GM23338 (cell line): ENCODE data around the gene BACE2. TPM values are rescaled to one million over a fixed set of nuclear protein-coding genes. Genes with fewer than 3 reads are reported as not detected.

Source experiments
- ATAC-seq: fragments of 200-7000 bp; cut with Tn5 transposase; 3 replicates; pipeline ENCODE4 v1.9.1; 2020
- DNase-seq: peaks from one replicate; pipeline ENCODE4 v3.0.0-alpha.2; 2015; ENCODE audit warnings: low spot score
- H2AFZ ChIP-seq: fragments of 200-600 bp; sonication (generic); 2 replicates; pipeline ENCODE4 v1.8.0; 2016; ENCODE audit warnings: antibody characterized with exemption, mild to moderate bottlenecking, moderate library complexity
- H3F3A ChIP-seq: fragments of 200-600 bp; sonication (generic); replicated peaks from 2 replicates; pipeline ENCODE4 v1.8.0; 2017; ENCODE audit warnings: antibody characterized with exemption, mixed run types, low read depth
- H3K27ac ChIP-seq: fragments of 200-600 bp; sonication (generic); 2 replicates; pipeline ENCODE4 v1.6.1; 2016; ENCODE audit warnings: low read depth
- H3K27me3 ChIP-seq: fragments of 200-600 bp; sonication (generic); 2 replicates; pipeline ENCODE4 v1.8.0; 2016; ENCODE audit warnings: mild to moderate bottlenecking, mixed run types, moderate library complexity; ENCODE audit not compliant: insufficient read depth
- H3K36me3 ChIP-seq: fragments of 200-600 bp; sonication (generic); 2 replicates; pipeline ENCODE4 v1.8.0; 2016; ENCODE audit warnings: mild to moderate bottlenecking; ENCODE audit not compliant: insufficient read depth
- H3K4me1 ChIP-seq: fragments of 200-600 bp; sonication (generic); 2 replicates; pipeline ENCODE4 v1.8.0; 2016; ENCODE audit warnings: mild to moderate bottlenecking, moderate library complexity; ENCODE audit not compliant: insufficient read depth
- H3K4me2 ChIP-seq: fragments of 200-600 bp; sonication (generic); 2 replicates; pipeline ENCODE4 v1.7.1; 2017; ENCODE audit warnings: mixed run types
- H3K4me3 ChIP-seq: fragments of 200-600 bp; sonication (generic); 2 replicates; pipeline ENCODE4 v1.6.1; 2016; ENCODE audit warnings: mixed run types
- H3K79me2 ChIP-seq: fragments of 200-600 bp; sonication (generic); replicated peaks from 2 replicates; pipeline ENCODE4 v1.8.0; 2017; ENCODE audit warnings: mild to moderate bottlenecking; ENCODE audit not compliant: insufficient read depth
- H3K9me2 ChIP-seq: fragments of 200-600 bp; sonication (generic); 2 replicates; pipeline ENCODE4 v1.8.0; 2017; ENCODE audit not compliant: insufficient read depth
- H4K20me1 ChIP-seq: fragments of 200-600 bp; sonication (generic); replicated peaks from 2 replicates; pipeline ENCODE4 v1.8.0; 2017; ENCODE audit warnings: mild to moderate bottlenecking; ENCODE audit not compliant: insufficient read depth
- H3K27ac Mint-ChIP-seq: 2 replicates; pipeline ENCODE4 v1.8.0; 2020; ENCODE audit warnings: inconsistent platforms, mild to moderate bottlenecking, moderate library complexity, mixed read lengths
- H3K27me3 Mint-ChIP-seq: 3 replicates; pipeline ENCODE4 v1.8.0; 2022; ENCODE audit warnings: low read depth, mild to moderate bottlenecking, moderate library complexity, mixed read lengths, inconsistent platforms; ENCODE audit not compliant: insufficient read depth, poor library complexity
- H3K36me3 Mint-ChIP-seq: 3 replicates; pipeline ENCODE4 v1.8.0; 2021; ENCODE audit warnings: low read depth, mild to moderate bottlenecking, inconsistent platforms, moderate library complexity, mixed read lengths
- H3K4me1 Mint-ChIP-seq: 3 replicates; pipeline ENCODE4 v1.8.0; 2020; ENCODE audit warnings: mild to moderate bottlenecking, inconsistent platforms, mixed read lengths
- H3K4me3 Mint-ChIP-seq: 3 replicates; pipeline ENCODE4 v1.8.0; 2021; ENCODE audit warnings: moderate library complexity, mild to moderate bottlenecking, inconsistent platforms, mixed read lengths
- H3K9me3 Mint-ChIP-seq: 3 replicates; pipeline ENCODE4 v1.8.0; 2020; ENCODE audit warnings: moderate library complexity, mild to moderate bottlenecking, inconsistent platforms, mixed read lengths
- CREB1 ChIP-seq: fragments of 250-450 bp; sonication (Bioruptor Pico); IDR thresholded peaks from 2 replicates; pipeline ENCODE4 v1.5.0; 2020; ENCODE audit warnings: low read depth, mild to moderate bottlenecking, moderate library complexity
- CTCF ChIP-seq, 2 experiments: fragments of 200-600 bp in 1 of 2; sonication (generic) in 1 of 2; conservative IDR thresholded peaks; 2 replicates each; pipeline versions ENCODE4 v1.5.1 to v1.6.1; 2016 to 2017; ENCODE audit warnings: antibody characterized with exemption in 2 of 2, low read depth in 2 of 2, mild to moderate bottlenecking in 2 of 2, moderate library complexity in 1 of 2
- ETS1 ChIP-seq: IDR thresholded peaks from 2 replicates; pipeline ENCODE4 v1.6.1; 2016; ENCODE audit warnings: antibody characterized with exemption
- EZH2 ChIP-seq: fragments of 200-600 bp; sonication (generic); IDR thresholded peaks from one replicate; pipeline ENCODE4 v1.8.0; 2017; ENCODE audit warnings: antibody characterized with exemption, mild to moderate bottlenecking, low read depth; ENCODE audit not compliant: unreplicated experiment
- EZH2phosphoT487 ChIP-seq: fragments of 200-600 bp; sonication (generic); IDR thresholded peaks from one replicate; pipeline ENCODE4 v1.8.1; 2018; ENCODE audit warnings: antibody characterized with exemption; ENCODE audit not compliant: unreplicated experiment
- JUNB ChIP-seq: IDR thresholded peaks from one replicate; pipeline ENCODE4 v1.6.1; 2016; ENCODE audit warnings: antibody characterized with exemption; ENCODE audit not compliant: unreplicated experiment
- POLR2AphosphoS5 ChIP-seq: IDR thresholded peaks from 2 replicates; pipeline ENCODE4 v1.6.1; 2016; ENCODE audit warnings: antibody characterized with exemption, low read depth
- STAT1 ChIP-seq: IDR thresholded peaks from one replicate; pipeline ENCODE4 v1.6.1; 2016; ENCODE audit warnings: antibody characterized with exemption; ENCODE audit not compliant: unreplicated experiment
- ZNF114 ChIP-seq: fragments of 250-450 bp; sonication (Bioruptor Pico); IDR thresholded peaks from 2 replicates; pipeline ENCODE4 v1.5.0; 2020; ENCODE audit warnings: mild to moderate bottlenecking, moderate library complexity
- ZNF331 ChIP-seq: fragments of 250-450 bp; sonication (Bioruptor Pico); IDR thresholded peaks from 2 replicates; pipeline ENCODE4 v1.5.0; 2020; ENCODE audit warnings: low read depth, mild to moderate bottlenecking, moderate library complexity
- ZNF462 ChIP-seq: fragments of 250-450 bp; sonication (Bioruptor Pico); IDR thresholded peaks from 2 replicates; pipeline ENCODE4 v1.5.0; 2020; ENCODE audit warnings: mild to moderate bottlenecking, moderate library complexity
- polyA plus RNA-seq: library from polyadenylated mRNA; unstranded; fragments of >200 nt; fragmentation: Nextera tagmentation; extraction: Ambion mirVana; gene quantifications from 2 replicates; pipeline ENCODE4 v1.2.1, GENCODE V29; 2016
- total RNA-seq: library from RNA; depleted of rRNA; stranded (reverse); fragments of >200 nt; shearing (Covaris generic); gene quantifications from 2 replicates; pipeline ENCODE4 v1.2.3, GENCODE V29; 2014

BACE2 gene
- total and polyA plus RNA-seq, 2 experiments from 2014 or later: 3.5 to 6.8 TPM

- DNase-seq (no peak), ATAC-seq (peak; percentile 65)
- TF ChIP-seq ZNF331 (no peak), STAT1 (no peak)
- H3K4me1 ChIP-seq: no peaks in the 10 kb centered on the region
- H3K27ac ChIP-seq: no peak overlapping the region
- peaks cover 6% of the 10 kb centered on the region for H3K27me3 Mint-ChIP-seq
- no peak overlapping the region for H3K4me2 ChIP-seq
- no peaks in the 10 kb centered on the region for H4K20me1 ChIP-seq
- no peaks in the 10 kb centered on the region for H3F3A ChIP-seq
- H3K9me3 Mint-ChIP-seq: no peaks in the 10 kb centered on the region
- no peak overlapping the region for H3K4me3 Mint-ChIP-seq
- H3K27me3 ChIP-seq: no peaks in the 10 kb centered on the region
- H3K4me1 Mint-ChIP-seq: peaks cover 6% of the 10 kb centered on the region; the same call in 2 of the 3 replicates
- H2AFZ ChIP-seq: no peak overlapping the region
- H3K79me2 ChIP-seq: no peaks in the 10 kb centered on the region
- H3K36me3 Mint-ChIP-seq: no peaks in the 10 kb centered on the region
- H3K36me3 ChIP-seq: no peaks in the 10 kb centered on the region
- no peak overlapping the region for H3K4me3 ChIP-seq
- H3K27ac Mint-ChIP-seq: no peak overlapping the region
- H3K9me2 ChIP-seq: no peaks in the 10 kb centered on the region
These were observed 31.2 kb downstream of the BACE2 start for GRCh38 chr21:41199123-41199522.

- no peak for DNase-seq
- no peaks in the 10 kb centered on the region for H3K27me3 ChIP-seq
- no peak overlapping the region for H3K4me3 ChIP-seq
- ATAC-seq: no peak; the same call in 2 of the 3 replicates
- no peaks in the 10 kb centered on the region for H3K9me2 ChIP-seq
- H3K4me1 ChIP-seq: no peaks in the 10 kb centered on the region
- Mint-ChIP-seq H3K36me3 (no peaks in the 10 kb centered on the region), H3K27me3 (peaks cover 6% of the 10 kb centered on the region), H3K9me3 (no peaks in the 10 kb centered on the region), H3K4me3 (no peak overlapping the region), H3K4me1 (peaks cover 6% of the 10 kb centered on the region; the same call in 2 of the 3 replicates), H3K27ac (no peak overlapping the region)
- H2AFZ ChIP-seq: no peak overlapping the region
- no peaks in the 10 kb centered on the region for H4K20me1 ChIP-seq
- no peaks in the 10 kb centered on the region for H3F3A ChIP-seq
- no peaks in the 10 kb centered on the region for H3K36me3 ChIP-seq
- no peaks in the 10 kb centered on the region for H3K79me2 ChIP-seq
- no peak overlapping the region for H3K27ac ChIP-seq
- H3K4me2 ChIP-seq: no peak overlapping the region
- no peak for TF ChIP-seq ZNF114 (CRISPR knock-in tag)
- no peak for TF ChIP-seq STAT1
- no peak for TF ChIP-seq CTCF (conservative IDR thresholded peaks at IDR 0.05; ENCODE audit: low read depth in 2 of 2)
- no peak for TF ChIP-seq ETS1
- no peak for TF ChIP-seq EZH2phosphoT487
- no peak for TF ChIP-seq ZNF331
- TF ChIP-seq JUNB: no peak
- TF ChIP-seq CREB1: no peak
- no peak for TF ChIP-seq ZNF462 (CRISPR knock-in tag)
- no peak for TF ChIP-seq EZH2
- TF ChIP-seq POLR2AphosphoS5: no peak
These were observed 31.6 kb downstream of the BACE2 start for GRCh38 chr21:41199588-41199987.
